NCI-H128 (cell line): ENCODE data around the gene SGTB.
"Not testable (repeated sequence)": the region's sequence is repeated elsewhere in the genome, so short reads cannot be mapped to it uniquely, and the experiment has no call there.

ENCODE experiments used
- DNase-seq: peaks from one replicate; lab custom pipeline; 2025; ENCODE audit not compliant: unreplicated experiment; lab: John Stamatoyannopoulos, UW

SGTB gene

GRCh38 chr5:65734921-65735320 is 13.0 kb upstream of the SGTB start:
- DNase-seq, result no peak

GRCh38 chr5:65734196-65734775 is 12.4 kb upstream of the SGTB start:
- DNase-seq, result not testable (repeated sequence)

GRCh38 chr5:65732046-65732445 is 10.1 kb upstream of the SGTB start:
- not testable (repeated sequence) for DNase-seq

GRCh38 chr5:65730910-65731309 is 9.0 kb upstream of the SGTB start:
- no peak for DNase-seq

GRCh38 chr5:65728218-65728617 is 6.3 kb upstream of the SGTB start:
- DNase-seq, result no peak

GRCh38 chr5:65727491-65728156 is 5.7 kb upstream of the SGTB start:
- no peak for DNase-seq

- DNase-seq, result no peak
Measured at GRCh38 chr5:65722575-65723403, 880 bp upstream of the SGTB start.

GRCh38 chr5:65721050-65721719 is 724 bp downstream of the SGTB start:
- no peak for DNase-seq

- no peak for DNase-seq
Measured at GRCh38 chr5:65718576-65719310, 3.2 kb downstream of the SGTB start.

GRCh38 chr5:65708145-65708544 is 13.8 kb downstream of the SGTB start:
- DNase-seq, result no peak

- DNase-seq, result no peak
Measured at GRCh38 chr5:65707663-65708062, 14.2 kb downstream of the SGTB start.

- DNase-seq, result no peak
Measured at GRCh38 chr5:65704621-65705239, 17.2 kb downstream of the SGTB start.

- no peak for DNase-seq
Measured at GRCh38 chr5:65702036-65702435, 19.9 kb downstream of the SGTB start.

GRCh38 chr5:65699338-65699737 is 22.6 kb downstream of the SGTB start:
- DNase-seq, result no peak

- no peak for DNase-seq
Measured at GRCh38 chr5:65696892-65697291, 25.0 kb downstream of the SGTB start.

GRCh38 chr5:65695896-65696295 is 26.0 kb downstream of the SGTB start:
- no peak for DNase-seq

- DNase-seq, result no peak
Measured at GRCh38 chr5:65695162-65695755, 26.6 kb downstream of the SGTB start.

GRCh38 chr5:65693121-65693520 is 28.8 kb downstream of the SGTB start:
- no peak for DNase-seq

- DNase-seq, result no peak
Measured at GRCh38 chr5:65682148-65682547, 39.8 kb downstream of the SGTB start.

- DNase-seq, result not testable (repeated sequence)
Measured at GRCh38 chr5:65676056-65676455, 45.9 kb downstream of the SGTB start.
